HepG2 (cell line): ENCODE results near the gene AFTPH. TPM values are rescaled to one million over a fixed set of nuclear protein-coding genes. Genes with fewer than 3 reads are reported as not detected.

Source experiments
- ASH2L ChIP-seq: fragments of 300-600, 200-600 bp; sonication (generic); IDR thresholded peaks from 2 replicates; pipeline ENCODE4 v1.7.0; 2017; ENCODE audit warnings: low read depth, mild to moderate bottlenecking, moderate library complexity, mixed read lengths, low read length; ENCODE audit not compliant: insufficient read length
- CCDC6 ChIP-seq: sonication (generic); formaldehyde crosslinking; IDR thresholded peaks from 2 replicates; pipeline ENCODE4 v1.8.1; 2022; ENCODE audit warnings: mild to moderate bottlenecking, missing genetic modification reagents, moderate library complexity
- CTCF ChIP-seq: sonication (generic); formaldehyde crosslinking; IDR thresholded peaks from 2 replicates; pipeline ENCODE4 v1.5.0; 2020; ENCODE audit warnings: mild to moderate bottlenecking, missing genetic modification reagents, moderate library complexity
- DRAP1 ChIP-seq: IDR thresholded peaks from 2 replicates; pipeline ENCODE4 v1.6.1; 2016; ENCODE audit warnings: missing genetic modification reagents, missing compliant biosample characterization
- ELF1 ChIP-seq: sonication (generic); formaldehyde crosslinking; IDR thresholded peaks from 2 replicates; pipeline ENCODE4 v1.4.0; 2020; ENCODE audit warnings: missing genetic modification reagents
- HINFP ChIP-seq: sonication (generic); formaldehyde crosslinking; IDR thresholded peaks from 2 replicates; pipeline ENCODE4 v1.4.0; 2020; ENCODE audit warnings: low read depth, mild to moderate bottlenecking, missing genetic modification reagents
- HMGXB4 ChIP-seq, 2 experiments: sonication (generic) in 1 of 2; formaldehyde crosslinking in 1 of 2; IDR thresholded peaks; 2 replicates each; pipeline versions ENCODE4 v1.4.0 to v1.6.1; 2018 to 2020; ENCODE audit warnings: missing genetic modification reagents in 2 of 2, borderline replicate concordance in 1 of 2, low read depth in 1 of 2, mild to moderate bottlenecking in 1 of 2, missing biosample characterization in 1 of 2
- KAT8 ChIP-seq: IDR thresholded peaks from 2 replicates; pipeline ENCODE4 v1.6.1; 2016; ENCODE audit warnings: missing genetic modification reagents, missing compliant biosample characterization
- KLF6 ChIP-seq: IDR thresholded peaks from 2 replicates; pipeline ENCODE4 v1.8.0; 2016; ENCODE audit warnings: missing biosample characterization, missing genetic modification reagents
- MAFF ChIP-seq: IDR thresholded peaks from 2 replicates; pipeline ENCODE4 v1.6.1; 2011; ENCODE audit warnings: low read depth, low read length, improper control_type of control experiment
- NFE2L2 ChIP-seq: fragments of 150-350 bp; IDR thresholded peaks from 2 replicates; pipeline ENCODE4 v1.6.1; 2014; ENCODE audit warnings: low read length
- PHF5A ChIP-seq: IDR thresholded peaks from one replicate; pipeline ENCODE4 v1.6.1; 2018; ENCODE audit warnings: low read depth, missing genetic modification reagents; ENCODE audit not compliant: unreplicated experiment
- SMC3 ChIP-seq: IDR thresholded peaks from 2 replicates; pipeline ENCODE4 v1.6.1; 2011; ENCODE audit warnings: low read length, improper control_type of control experiment
- SOX5 ChIP-seq: IDR thresholded peaks from 2 replicates; pipeline ENCODE4 v1.6.1; 2016; ENCODE audit warnings: borderline replicate concordance
- SOX6 ChIP-seq, 2 experiments: fragments of 450-650 bp in 1 of 2; sonication (generic) in 1 of 2; formaldehyde crosslinking in 1 of 2; IDR thresholded peaks; 2 replicates each; pipeline versions ENCODE4 v1.4.0 to v1.6.1; 2017 to 2020; ENCODE audit warnings: antibody characterized with exemption in 1 of 2, mild to moderate bottlenecking in 1 of 2, missing genetic modification reagents in 1 of 2
- STAG1 ChIP-seq: sonication (generic); formaldehyde crosslinking; IDR thresholded peaks from 2 replicates; pipeline ENCODE4 v1.4.0; 2020; ENCODE audit warnings: missing genetic modification reagents
- TARDBP ChIP-seq: sonication (generic); formaldehyde crosslinking; IDR thresholded peaks from 2 replicates; pipeline ENCODE4 v1.8.0; 2022; ENCODE audit warnings: mild to moderate bottlenecking, missing genetic modification reagents
- ZBED4 ChIP-seq: sonication (generic); formaldehyde crosslinking; IDR thresholded peaks from 2 replicates; pipeline ENCODE4 v1.4.0; 2020; ENCODE audit warnings: missing genetic modification reagents, borderline replicate concordance
- ZFP90 ChIP-seq: sonication (generic); formaldehyde crosslinking; IDR thresholded peaks from 2 replicates; pipeline ENCODE4 v1.8.0; 2022; ENCODE audit warnings: missing genetic modification reagents, mild to moderate bottlenecking, inconsistent platforms, borderline replicate concordance
- ZNF7 ChIP-seq: IDR thresholded peaks from 2 replicates; pipeline ENCODE4 v1.6.1; 2016; ENCODE audit warnings: missing biosample characterization, missing genetic modification reagents
- polyA plus RNA-seq, 8 experiments: library from polyadenylated mRNA; depleted of rRNA in 3 of 8; stranded (reverse) in 7 of 8; unstranded in 1 of 8; fragments of >200 nt; fragmentation: Illumina TruSeq in 4 of 8; extraction: Trizol in 4 of 8; gene quantifications; 2 replicates each; pipeline versions ENCODE4 v1.2.1 to v1.2.3, GENCODE V29; 2011 to 2016; ENCODE audit warnings: low read depth in 4 of 8, missing spikeins in 1 of 8, mixed read lengths in 1 of 8; ENCODE audit not compliant: insufficient read depth in 1 of 8
- total RNA-seq, 5 experiments: library from RNA; depleted of rRNA; stranded (reverse); fragments of >200 nt; fragmentation: Illumina TruSeq; extraction: Trizol; gene quantifications; 2 replicates each; pipeline ENCODE4 v1.2.3, GENCODE V29; 2016; ENCODE audit warnings: low read depth in 1 of 5

AFTPH gene
- total and polyA plus RNA-seq, 2 of the 13 experiments (the other 11 are each of a cell fraction or from before 2014, with no cell fraction given): 27.5 to 36.8 TPM

- 0 out of 2 replicates have a peak, but pooled peaks have one; percentile 15 for TF ChIP-seq NFE2L2
- peak; percentile 75 to 88 for TF ChIP-seq HMGXB4 (CRISPR knock-in tag; IDR thresholded peaks at IDR 0.05; ENCODE audit: borderline replicate concordance in 1 of 2, low read depth in 1 of 2)
- peak; percentile 84 for TF ChIP-seq CTCF
- TF ChIP-seq TARDBP (CRISPR knock-in tag): 0 out of 2 replicates have a peak, but pooled peaks have one; percentile 23
- TF ChIP-seq ASH2L: peak; percentile 68
- no peak for TF ChIP-seq ZFP90 (CRISPR knock-in tag)
- TF ChIP-seq ELF1 (CRISPR knock-in tag): peak; percentile 19; the same call in 1 of the 2 replicates
- TF ChIP-seq SOX6 (IDR thresholded peaks at IDR 0.05): no peak
- peak; percentile 61 for TF ChIP-seq SOX6 (CRISPR knock-in tag; IDR thresholded peaks at IDR 0.05)
- TF ChIP-seq PHF5A (CRISPR knock-in tag): peak; percentile 18
- TF ChIP-seq SMC3: peak; percentile 83
- peak; percentile 7; the same call in 1 of the 2 replicates for TF ChIP-seq ZNF7 (CRISPR knock-in tag)
- no peak for TF ChIP-seq DRAP1 (CRISPR knock-in tag)
- 0 out of 2 replicates have a peak, but pooled peaks have one; percentile 39 for TF ChIP-seq CCDC6 (CRISPR knock-in tag)
- peak; percentile 75 for TF ChIP-seq MAFF
- TF ChIP-seq KLF6 (CRISPR knock-in tag): peak; percentile 37; the same call in 1 of the 2 replicates
- peak; percentile 59 for TF ChIP-seq KAT8 (CRISPR knock-in tag)
- 0 out of 2 replicates have a peak, but pooled peaks have one; percentile 44 for TF ChIP-seq SOX5 (CRISPR knock-in tag)
- no peak for TF ChIP-seq HINFP (CRISPR knock-in tag)
- peak; percentile 75 for TF ChIP-seq STAG1 (CRISPR knock-in tag)
- TF ChIP-seq ZBED4 (CRISPR knock-in tag): 0 out of 2 replicates have a peak, but pooled peaks have one; percentile 26
Measured at GRCh38 chr2:64522843-64523428, 1.2 kb upstream of the AFTPH start (continued).
